ENCODE results near the gene GAST.
"Not testable (repeated sequence)": the region's sequence is repeated elsewhere in the genome, so short reads cannot be mapped to it uniquely, and the experiment has no call there.

Gene GAST, protein sequence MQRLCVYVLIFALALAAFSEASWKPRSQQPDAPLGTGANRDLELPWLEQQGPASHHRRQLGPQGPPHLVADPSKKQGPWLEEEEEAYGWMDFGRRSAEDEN

GRCh38 chr17:41711669-41712400 is at the start of gene GAST:
TSS of gene GAST (plus strand) at chr17:41712331. CDS start at chr17:41715437, 3,106 bp downstream.
- H3K4me1 Mint-ChIP-seq = peaks cover 7% of the 10 kb centered on the region
- H3K27ac Mint-ChIP-seq = no peak within 1 kb of the TSS
- peaks cover 5% of the 10 kb centered on the region for H3K27me3 Mint-ChIP-seq
- no peaks in the 10 kb centered on the region for H3K36me3 Mint-ChIP-seq
- no peaks in the 10 kb centered on the region for H3K9me3 Mint-ChIP-seq
- H3K4me3 Mint-ChIP-seq = no peak within 1 kb of the TSS

- no peaks in the 10 kb centered on the region for H3K36me3 Mint-ChIP-seq
- no peaks in the 10 kb centered on the region for H3K27me3 Mint-ChIP-seq
- H3K27ac Mint-ChIP-seq = peak overlapping the region; percentile 67
- no peaks in the 10 kb centered on the region for H3K9me3 Mint-ChIP-seq
- peaks cover 29% of the 10 kb centered on the region for H3K4me1 Mint-ChIP-seq
- no peak overlapping the region for H3K4me3 Mint-ChIP-seq
These were observed 48.5 kb upstream of the GAST start for GRCh38 chr17:41663451-41664171.

GRCh38 chr17:41664172-41664457 is 48.0 kb upstream of the GAST start:
- no peaks in the 10 kb centered on the region for H3K27me3 Mint-ChIP-seq

DNA sequence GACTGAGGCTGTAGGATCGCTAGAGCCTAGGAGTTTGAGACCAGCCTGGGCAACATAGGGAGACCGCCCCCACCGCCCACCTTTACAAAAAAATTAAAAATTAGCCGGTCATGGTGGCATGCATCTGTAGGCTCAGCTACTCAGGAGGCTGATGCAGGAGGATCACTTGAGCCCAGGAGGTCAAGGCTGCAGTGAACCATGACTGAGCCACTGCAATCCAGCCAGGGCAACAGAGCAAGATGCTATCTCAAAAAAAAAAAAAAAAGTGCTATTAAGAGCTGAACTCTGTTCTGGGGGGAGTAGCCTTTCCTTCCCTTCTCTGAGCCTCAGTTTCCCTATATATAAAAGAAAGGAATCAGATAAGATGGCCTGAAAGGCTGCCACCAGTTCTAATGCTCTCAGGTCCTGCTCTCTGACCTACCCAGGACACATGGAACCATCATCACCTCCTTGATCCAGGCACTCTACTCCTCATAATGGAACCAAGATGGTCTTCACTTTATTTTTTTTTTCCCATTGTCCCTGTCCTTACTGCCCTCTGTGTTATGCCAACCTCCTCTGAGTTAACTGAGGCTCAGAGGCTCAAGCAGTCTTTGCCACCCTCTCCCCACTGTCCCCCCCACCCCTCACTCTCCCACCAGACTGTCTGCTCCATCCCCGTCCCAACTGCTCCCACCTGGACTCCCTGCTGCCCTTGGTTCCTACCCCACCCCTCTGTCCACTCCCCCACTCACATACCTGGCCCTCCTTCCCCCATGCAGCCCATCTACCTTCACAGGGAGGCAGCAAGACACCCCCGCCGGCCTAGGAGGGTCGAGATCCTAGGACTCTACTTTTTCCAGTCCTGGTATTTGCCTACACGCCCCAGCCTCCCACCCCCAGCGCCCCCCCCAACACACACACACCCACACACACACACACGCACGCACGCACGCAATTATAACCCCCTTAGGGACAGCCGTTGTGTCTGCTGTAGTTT is 47.3 kb upstream of the GAST start:
- H3K36me3 Mint-ChIP-seq = no peaks in the 10 kb centered on the region
- H3K27ac Mint-ChIP-seq = no peak overlapping the region
- no peaks in the 10 kb centered on the region for H3K9me3 Mint-ChIP-seq
- peak overlapping the region; percentile 92 for H3K4me3 Mint-ChIP-seq
- peaks cover 40% of the 10 kb centered on the region for H3K4me1 Mint-ChIP-seq
- no peaks in the 10 kb centered on the region for H3K27me3 Mint-ChIP-seq

More at GRCh38 chr17:41664172-41664457, 48.0 kb upstream of the GAST start:
- no peak overlapping the region for H3K27ac Mint-ChIP-seq
- H3K9me3 Mint-ChIP-seq = no peaks in the 10 kb centered on the region
- no peaks in the 10 kb centered on the region for H3K36me3 Mint-ChIP-seq
- peaks cover 32% of the 10 kb centered on the region for H3K4me1 Mint-ChIP-seq
- no peak overlapping the region for H3K4me3 Mint-ChIP-seq

- Mint-ChIP-seq H3K9me3 (no peaks in the 10 kb centered on the region), H3K36me3 (no peaks in the 10 kb centered on the region), H3K27me3 (no peaks in the 10 kb centered on the region), H3K27ac (peak overlapping the region; percentile 99), H3K4me1 (peaks cover 44% of the 10 kb centered on the region), H3K4me3 (peak overlapping the region; percentile 92)
These were observed 46.4 kb upstream of the GAST start for GRCh38 chr17:41665566-41666236.

- Mint-ChIP-seq H3K36me3 (no peaks in the 10 kb centered on the region), H3K27me3 (no peaks in the 10 kb centered on the region), H3K27ac (peak overlapping the region; percentile 99), H3K4me1 (peaks cover 44% of the 10 kb centered on the region), H3K9me3 (no peaks in the 10 kb centered on the region), H3K4me3 (peak overlapping the region; percentile 92)
These were observed 45.9 kb upstream of the GAST start for GRCh38 chr17:41666237-41666641.

DNA sequence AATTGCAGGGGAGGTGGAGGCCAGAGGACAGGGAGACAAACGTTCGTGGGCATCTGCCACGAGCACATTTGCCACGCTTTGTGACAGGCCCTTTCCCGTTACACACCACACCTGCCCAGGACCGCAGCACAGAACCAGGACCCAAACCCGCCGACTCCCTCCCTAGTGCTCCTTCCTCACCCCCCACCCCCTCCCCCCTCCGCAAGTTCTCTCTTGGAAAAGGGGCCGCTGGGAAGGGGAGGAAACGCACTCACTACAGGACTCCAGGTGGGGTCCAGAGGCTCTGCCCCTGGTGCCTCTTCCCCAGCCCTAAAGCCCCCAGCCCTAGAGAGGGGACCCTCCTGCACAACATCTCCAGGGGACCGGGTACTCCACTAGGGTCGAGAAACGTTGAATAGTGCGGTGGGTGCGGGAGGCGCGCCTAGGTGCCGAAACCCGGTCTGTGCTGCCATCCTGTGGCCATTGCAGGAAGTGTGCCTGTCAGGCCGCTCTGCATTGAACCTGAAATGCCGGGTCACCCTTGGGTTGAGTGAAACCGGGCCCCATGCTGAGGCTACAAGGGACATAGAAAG is 45.3 kb upstream of the GAST start:
- Mint-ChIP-seq H3K27me3 (no peaks in the 10 kb centered on the region), H3K9me3 (no peaks in the 10 kb centered on the region), H3K27ac (peak overlapping the region; percentile 99), H3K36me3 (no peaks in the 10 kb centered on the region), H3K4me1 (peaks cover 44% of the 10 kb centered on the region), H3K4me3 (peak overlapping the region; percentile 92)

GRCh38 chr17:41667280-41668041 is 44.7 kb upstream of the GAST start:
- H3K4me3 Mint-ChIP-seq = peak overlapping the region; percentile 92
- H3K27ac Mint-ChIP-seq = peak overlapping the region; percentile 85
- H3K36me3 Mint-ChIP-seq = no peaks in the 10 kb centered on the region
- no peaks in the 10 kb centered on the region for H3K9me3 Mint-ChIP-seq
- H3K4me1 Mint-ChIP-seq = peaks cover 50% of the 10 kb centered on the region
- no peaks in the 10 kb centered on the region for H3K27me3 Mint-ChIP-seq

DNA sequence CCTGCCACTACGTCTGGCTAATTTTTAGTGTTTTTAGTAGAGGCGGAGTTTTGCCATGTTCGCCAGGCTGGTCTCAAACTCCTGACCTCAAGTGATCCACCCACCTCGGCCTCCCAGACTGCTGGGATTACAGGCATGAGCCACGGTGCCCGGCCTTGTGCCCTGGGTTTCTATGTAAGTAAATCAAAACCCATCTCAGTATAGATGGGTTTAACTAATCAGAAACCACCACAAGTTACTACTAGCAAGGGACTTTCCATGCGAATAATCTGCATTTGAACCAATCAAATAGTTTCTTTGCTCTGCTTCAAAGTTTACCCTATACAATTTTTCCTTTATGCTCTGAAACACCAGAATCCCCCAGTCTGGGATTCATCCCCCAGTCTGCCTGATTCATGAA is 40.0 kb upstream of the GAST start:
- peaks cover 43% of the 10 kb centered on the region for H3K4me1 Mint-ChIP-seq

GRCh38 chr17:41675157-41676057 is 36.7 kb upstream of the GAST start:
- not testable (repeated sequence) for H3K4me3 Mint-ChIP-seq, H3K27me3 Mint-ChIP-seq, H3K9me3 Mint-ChIP-seq, H3K36me3 Mint-ChIP-seq, H3K27ac Mint-ChIP-seq
- H3K4me1 Mint-ChIP-seq = peaks cover 52% of the 10 kb centered on the region

More for the DNA sequence above, 40.0 kb upstream of the GAST start:
- Mint-ChIP-seq H3K27ac (peak overlapping the region; percentile 96), H3K9me3 (no peaks in the 10 kb centered on the region), H3K36me3 (no peaks in the 10 kb centered on the region), H3K27me3 (no peaks in the 10 kb centered on the region), H3K4me3 (peak overlapping the region; percentile 59)

DNA sequence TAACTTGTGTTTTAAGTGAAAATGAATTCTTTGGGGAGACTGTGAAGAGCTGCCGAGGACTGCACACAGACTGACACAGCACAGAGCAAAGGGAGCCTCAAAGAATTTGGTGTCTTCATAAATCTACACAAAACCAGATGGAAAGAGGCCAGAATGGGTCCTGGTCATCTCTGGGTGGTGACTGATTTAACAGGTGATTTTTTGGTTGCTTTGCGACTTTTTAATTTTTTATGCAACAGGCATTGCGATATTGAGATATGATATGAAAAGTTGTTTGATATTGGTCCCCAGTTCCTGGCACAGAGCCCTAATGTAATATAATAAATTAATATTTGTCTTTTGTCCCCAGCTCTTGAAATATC is 36.1 kb upstream of the GAST start:
- Mint-ChIP-seq H3K4me1 (peaks cover 51% of the 10 kb centered on the region), H3K36me3 (peaks cover 2% of the 10 kb centered on the region), H3K27ac (no peak overlapping the region), H3K27me3 (no peaks in the 10 kb centered on the region), H3K4me3 (no peak overlapping the region), H3K9me3 (no peaks in the 10 kb centered on the region)

- H3K4me3 Mint-ChIP-seq = peak overlapping the region; percentile 92
- H3K27me3 Mint-ChIP-seq = no peaks in the 10 kb centered on the region
- peak overlapping the region; percentile 99 for H3K27ac Mint-ChIP-seq
- H3K36me3 Mint-ChIP-seq = peaks cover 2% of the 10 kb centered on the region
- no peaks in the 10 kb centered on the region for H3K9me3 Mint-ChIP-seq
- peaks cover 39% of the 10 kb centered on the region for H3K4me1 Mint-ChIP-seq
These were observed 33.7 kb upstream of the GAST start for GRCh38 chr17:41678411-41678906.

Data from activated naive CD4-positive, alpha-beta T cell treated with anti-CD3 and anti-CD28 coated beads, Interleukin-2, amount 50 U/mL, for 24 hours (primary cell).